Mesendoderm (in vitro differentiated cells): Measurements from ENCODE around the gene DES.
"Not testable (repeated sequence)": the region's sequence is repeated elsewhere in the genome, so short reads cannot be mapped to it uniquely, and the experiment has no call there.

Source experiments
- DNase-seq: peaks from one replicate; pipeline ENCODE4 v3.0.0; 2013
- H2AK5ac ChIP-seq: 2 replicates; pipeline ENCODE4 v1.6.1; 2013; ENCODE audit warnings: low read length, inconsistent platforms
- H2BK120ac ChIP-seq: 2 replicates; pipeline ENCODE4 v1.6.1; 2013; ENCODE audit warnings: low read depth, mild to moderate bottlenecking, low read length, moderate library complexity, mixed read lengths
- H2BK15ac ChIP-seq: replicated peaks from 2 replicates; pipeline ENCODE4 v1.6.1; 2013; ENCODE audit warnings: low read depth, mild to moderate bottlenecking, moderate library complexity
- H2BK5ac ChIP-seq: 2 replicates; pipeline ENCODE4 v1.6.1; 2013; ENCODE audit warnings: low read length, inconsistent platforms
- H3K18ac ChIP-seq: 2 replicates; pipeline ENCODE4 v1.6.1; 2013; ENCODE audit warnings: mild to moderate bottlenecking, low read length, mixed read lengths
- H3K23ac ChIP-seq: one replicate; pipeline ENCODE4 v1.6.1; 2013; ENCODE audit warnings: low read length
- H3K27ac ChIP-seq: 2 replicates; pipeline ENCODE4 v1.5.1; 2013; ENCODE audit warnings: low read depth, mild to moderate bottlenecking, inconsistent platforms, low read length, moderate library complexity
- H3K27me3 ChIP-seq: 2 replicates; pipeline ENCODE4 v1.6.1; 2013; ENCODE audit warnings: low read length, control low read depth, mild to moderate bottlenecking, inconsistent platforms; ENCODE audit not compliant: insufficient read depth, poor library complexity
- H3K36me3 ChIP-seq: 2 replicates; pipeline ENCODE4 v1.6.1; 2013; ENCODE audit warnings: low read length, inconsistent platforms; ENCODE audit not compliant: control insufficient read depth, insufficient read depth
- H3K4ac ChIP-seq: one replicate; pipeline ENCODE4 v1.6.1; 2013; ENCODE audit warnings: low read depth, mild to moderate bottlenecking, low read length, moderate library complexity
- H3K4me1 ChIP-seq: 2 replicates; pipeline ENCODE4 v1.6.1; 2013; ENCODE audit warnings: low read depth, low read length, inconsistent platforms; ENCODE audit not compliant: control insufficient read depth
- H3K4me2 ChIP-seq: 2 replicates; pipeline ENCODE4 v1.6.1; 2013; ENCODE audit warnings: low read length
- H3K4me3 ChIP-seq: 2 replicates; pipeline ENCODE4 v1.5.1; 2013; ENCODE audit warnings: mild to moderate bottlenecking, low read length
- H3K56ac ChIP-seq: one replicate; pipeline ENCODE4 v1.6.1; 2013; ENCODE audit warnings: low read length
- H3K79me1 ChIP-seq: 2 replicates; pipeline ENCODE4 v1.6.1; 2013; ENCODE audit warnings: low read length, inconsistent platforms
- H3K79me2 ChIP-seq: 2 replicates; pipeline ENCODE4 v1.6.1; 2013; ENCODE audit warnings: mild to moderate bottlenecking, low read length; ENCODE audit not compliant: control insufficient read depth, insufficient read depth
- H3K9ac ChIP-seq: 2 replicates; pipeline ENCODE4 v1.6.1; 2013; ENCODE audit warnings: low read length, inconsistent platforms
- H4K5ac ChIP-seq: one replicate; pipeline ENCODE4 v1.6.1; 2013; ENCODE audit warnings: low read length
- H4K8ac ChIP-seq: one replicate; pipeline ENCODE4 v1.6.1; 2013; ENCODE audit warnings: low read depth, mild to moderate bottlenecking, control low read depth, low read length, moderate library complexity
- WGBS: extraction: QIAGEN DNeasy Blood & Tissue Kit; methylation state at CpG from one replicate; pipeline ENCODE4 v1.1.7; 2013; ENCODE audit warnings: low lambda C conversion rate, missing lambda C conversion rate; ENCODE audit not compliant: insufficient coverage; ENCODE audit errors: extremely low coverage; 5-methylcytosine and 5-hydroxymethylcytosine counted together

The DES gene

DNA sequence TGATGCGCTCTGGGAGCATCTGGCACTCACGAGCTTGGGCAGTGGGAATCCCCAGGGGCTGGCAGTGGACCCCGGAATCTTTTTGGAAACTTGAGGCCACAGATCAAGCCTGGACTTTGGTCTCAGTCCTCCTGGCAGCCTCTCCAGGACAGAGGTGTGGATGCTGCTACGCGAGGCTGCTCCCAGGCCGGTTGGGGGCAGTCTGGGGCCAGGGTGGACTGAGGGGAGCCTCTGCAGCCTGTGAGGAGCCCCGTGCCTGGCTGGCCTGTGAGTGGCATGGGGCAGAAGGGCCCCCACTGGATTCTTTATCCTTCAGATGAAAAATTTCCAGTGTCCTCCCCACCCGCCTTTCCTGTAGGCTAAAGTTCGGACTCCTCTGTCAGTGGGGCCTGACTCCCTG, 12.7 kb upstream of the DES start:
- no peak overlapping the region for H2BK120ac ChIP-seq
- no peak overlapping the region for H3K4me3 ChIP-seq
- no peak overlapping the region for H2AK5ac ChIP-seq
- H3K4me2 ChIP-seq: no peak overlapping the region
- no peak overlapping the region for H3K9ac ChIP-seq
- no peak overlapping the region for H4K8ac ChIP-seq
- no peak overlapping the region for H3K23ac ChIP-seq
- H3K4me1 ChIP-seq: no peaks in the 10 kb centered on the region
- H3K36me3 ChIP-seq: no peaks in the 10 kb centered on the region
- no peak overlapping the region for H3K18ac ChIP-seq
- DNase-seq: peak; percentile 60
- no peak overlapping the region for H3K27ac ChIP-seq
- H3K27me3 ChIP-seq: no peaks in the 10 kb centered on the region
- no peaks in the 10 kb centered on the region for H3K79me1 ChIP-seq
- H2BK15ac ChIP-seq: no peak overlapping the region
- no peak overlapping the region for H2BK5ac ChIP-seq
- no peaks in the 10 kb centered on the region for H3K79me2 ChIP-seq
- no peak overlapping the region for H3K56ac ChIP-seq
- no CpG with 5 or more reads among the region's 9 CpGs for WGBS
- no peak overlapping the region for H3K4ac ChIP-seq
- H4K5ac ChIP-seq: no peak overlapping the region

- Histone ChIP-seq H3K56ac (no peak overlapping the region), H3K79me1 (no peaks in the 10 kb centered on the region), H3K4me2 (no peak overlapping the region), H3K4me1 (no peaks in the 10 kb centered on the region), H2BK15ac (no peak overlapping the region), H2BK5ac (no peak overlapping the region), H2BK120ac (no peak overlapping the region), H3K27ac (no peak overlapping the region), H3K18ac (no peak overlapping the region), H3K9ac (no peak overlapping the region), H3K4ac (no peak overlapping the region), H3K23ac (no peak overlapping the region), H3K4me3 (no peak overlapping the region), H3K79me2 (no peaks in the 10 kb centered on the region), H4K8ac (no peak overlapping the region), H4K5ac (no peak overlapping the region), H3K36me3 (no peaks in the 10 kb centered on the region), H2AK5ac (no peak overlapping the region), H3K27me3 (no peaks in the 10 kb centered on the region)
- no peak for DNase-seq
- WGBS: no CpG with 5 or more reads among the region's 7 CpGs
These were observed 12.0 kb upstream of the DES start for GRCh38 chr2:219405958-219406860.

DNA sequence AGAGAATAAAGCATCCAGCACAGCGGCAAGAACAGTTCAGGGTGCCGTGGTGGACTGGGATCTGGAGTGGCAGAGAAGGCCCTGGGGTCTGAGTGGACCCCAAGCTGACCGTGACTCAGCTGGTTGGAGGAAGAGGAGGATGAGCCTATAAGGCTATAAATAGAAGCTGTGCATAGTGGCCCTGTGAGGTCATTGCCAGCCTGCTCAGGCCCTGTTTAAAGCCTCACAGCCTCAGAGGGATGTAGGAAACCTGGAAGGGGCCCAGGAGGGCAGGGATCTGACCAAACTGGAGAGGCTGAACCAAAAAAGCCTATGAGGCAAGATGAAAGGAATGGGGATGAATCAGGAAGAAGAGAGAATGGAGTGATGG, 11.3 kb upstream of the DES start:
- Histone ChIP-seq H3K56ac (no peak overlapping the region), H3K4me1 (no peaks in the 10 kb centered on the region), H3K4me2 (no peak overlapping the region), H3K23ac (no peak overlapping the region), H3K27ac (no peak overlapping the region), H3K27me3 (no peaks in the 10 kb centered on the region), H3K36me3 (no peaks in the 10 kb centered on the region), H3K4me3 (no peak overlapping the region), H3K79me2 (no peaks in the 10 kb centered on the region), H3K79me1 (no peaks in the 10 kb centered on the region), H2AK5ac (no peak overlapping the region), H3K9ac (no peak overlapping the region), H3K4ac (no peak overlapping the region), H2BK120ac (no peak overlapping the region), H4K8ac (no peak overlapping the region), H2BK15ac (no peak overlapping the region), H2BK5ac (no peak overlapping the region), H4K5ac (no peak overlapping the region), H3K18ac (no peak overlapping the region)
- DNase-seq: peak; percentile 74
- no CpG with 5 or more reads among the region's 3 CpGs for WGBS

DNA sequence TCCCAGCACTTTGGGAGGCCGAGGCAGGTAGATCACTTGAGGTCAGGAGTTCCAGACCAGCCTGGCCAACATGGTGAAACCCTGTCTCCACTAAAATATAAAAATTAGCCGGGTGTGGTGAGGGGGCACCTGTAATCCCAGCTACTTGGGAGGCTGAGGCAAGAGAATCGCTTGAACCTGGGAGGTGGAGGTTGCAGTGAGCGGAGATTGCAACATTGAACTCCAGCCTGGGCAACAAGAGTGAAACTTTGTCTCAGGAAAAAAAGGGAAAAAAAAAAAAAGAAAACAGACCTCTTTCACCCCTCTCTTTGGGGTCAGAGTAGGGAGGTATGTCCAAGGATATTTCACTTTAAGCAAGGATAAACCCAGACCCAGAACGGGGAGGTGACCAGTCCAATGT, 10.8 kb upstream of the DES start:
- no CpG with 5 or more reads among the region's 5 CpGs for WGBS
- not testable (repeated sequence) for H3K56ac ChIP-seq, H3K27ac ChIP-seq

DNA sequence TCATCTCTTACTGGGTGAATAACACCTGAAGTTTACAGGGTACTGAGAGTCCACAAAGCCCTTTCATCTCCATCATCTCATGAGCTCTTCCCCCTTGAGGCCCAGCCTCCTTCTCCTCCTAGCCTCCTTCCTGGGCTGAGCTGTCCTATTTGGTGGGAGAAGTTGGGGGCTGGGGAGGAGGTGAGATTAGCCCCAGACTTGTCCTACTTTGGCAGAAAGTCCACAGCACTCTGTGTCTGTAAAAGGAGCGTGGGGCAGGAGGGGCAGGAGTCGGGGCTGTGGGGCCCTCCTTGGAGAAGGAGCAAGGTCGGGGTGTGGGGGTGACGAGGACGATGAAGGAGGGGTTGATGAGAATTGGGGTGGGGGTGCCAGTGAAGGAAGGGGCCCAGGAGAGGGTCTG, 10.0 kb upstream of the DES start:
- Histone ChIP-seq H3K9ac (no peak overlapping the region), H3K27me3 (no peaks in the 10 kb centered on the region), H3K4me1 (no peaks in the 10 kb centered on the region), H4K5ac (no peak overlapping the region), H3K4me2 (no peak overlapping the region), H3K79me2 (no peaks in the 10 kb centered on the region), H2BK5ac (no peak overlapping the region), H3K18ac (no peak overlapping the region), H3K4ac (no peak overlapping the region), H2BK120ac (no peak overlapping the region), H3K27ac (no peak overlapping the region), H3K36me3 (no peaks in the 10 kb centered on the region), H3K4me3 (no peak overlapping the region), H3K79me1 (no peaks in the 10 kb centered on the region), H3K23ac (no peak overlapping the region), H4K8ac (no peak overlapping the region), H2BK15ac (no peak overlapping the region), H2AK5ac (no peak overlapping the region), H3K56ac (no peak overlapping the region)
- no peak for DNase-seq
- no CpG with 5 or more reads among the region's 5 CpGs for WGBS

More for the DNA sequence above, 10.8 kb upstream of the DES start:
- H2BK120ac ChIP-seq, H3K4ac ChIP-seq, H3K9ac ChIP-seq, H2BK5ac ChIP-seq, H2BK15ac ChIP-seq, H3K23ac ChIP-seq, H4K5ac ChIP-seq, H3K4me1 ChIP-seq, H3K27me3 ChIP-seq, H3K79me1 ChIP-seq, H3K4me3 ChIP-seq, H3K18ac ChIP-seq, H3K4me2 ChIP-seq, H3K36me3 ChIP-seq, H2AK5ac ChIP-seq, DNase-seq, H3K79me2 ChIP-seq, H4K8ac ChIP-seq: not testable (repeated sequence)

- H3K79me1 ChIP-seq: no peaks in the 10 kb centered on the region
- no peak overlapping the region for H3K18ac ChIP-seq
- no peak overlapping the region for H2BK5ac ChIP-seq
- H2AK5ac ChIP-seq: no peak overlapping the region
- H2BK120ac ChIP-seq: no peak overlapping the region
- H3K23ac ChIP-seq: no peak overlapping the region
- no peak overlapping the region for H3K4me3 ChIP-seq
- no peaks in the 10 kb centered on the region for H3K79me2 ChIP-seq
- H2BK15ac ChIP-seq: no peak overlapping the region
- no peaks in the 10 kb centered on the region for H3K36me3 ChIP-seq
- no peak overlapping the region for H3K4ac ChIP-seq
- no peak overlapping the region for H4K8ac ChIP-seq
- WGBS: no CpG with 5 or more reads among the region's 8 CpGs
- H3K27ac ChIP-seq: no peak overlapping the region
- DNase-seq: no peak
- no peak overlapping the region for H3K4me2 ChIP-seq
- H3K4me1 ChIP-seq: no peaks in the 10 kb centered on the region
- no peak overlapping the region for H3K9ac ChIP-seq
- no peaks in the 10 kb centered on the region for H3K27me3 ChIP-seq
- no peak overlapping the region for H4K5ac ChIP-seq
- H3K56ac ChIP-seq: no peak overlapping the region
These were observed 9.5 kb upstream of the DES start for GRCh38 chr2:219408631-219409030.
